ENCODE results near the gene GALNT16.
A peak's percentile ranks its signal among the peaks of the same experiment; 100 is the strongest.
"Not testable (repeated sequence)": the region's sequence is repeated elsewhere in the genome, so short reads cannot be mapped to it uniquely, and the experiment has no call there.

The GALNT16 gene

DNA sequence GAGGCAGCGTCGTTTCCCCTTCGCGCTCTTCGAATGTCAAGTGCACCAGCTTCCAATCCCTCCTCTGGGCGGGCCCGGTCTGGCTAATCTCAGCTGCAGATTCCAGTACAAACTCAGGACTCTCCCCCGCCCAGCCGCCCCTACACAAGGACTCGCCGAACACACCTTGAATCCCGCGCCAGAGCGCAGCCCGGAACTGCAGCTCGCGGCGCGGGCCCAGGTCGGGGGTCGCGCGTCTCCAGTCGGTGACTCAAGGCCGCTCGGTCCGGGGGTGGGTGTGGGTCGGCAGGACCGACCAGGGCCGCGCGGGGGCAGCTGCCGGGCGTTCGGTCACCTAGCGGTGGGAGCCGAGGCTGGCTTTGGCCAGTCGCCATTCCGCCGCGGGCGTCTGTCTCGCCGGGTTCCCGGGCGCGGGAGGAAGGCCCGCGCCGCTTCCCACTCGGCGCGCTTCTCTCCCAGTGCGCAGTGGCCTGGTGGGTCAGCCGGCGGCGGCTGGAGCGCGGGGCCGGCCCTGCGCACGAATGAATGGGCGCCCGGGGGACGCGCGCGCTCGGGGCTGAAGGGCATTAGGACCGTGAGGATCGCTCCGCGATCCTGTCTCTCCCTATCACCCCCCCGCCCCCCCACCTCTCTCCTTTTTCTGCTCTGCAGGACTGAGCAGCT is at the start of gene GALNT16:
Gene GALNT16 (plus strand): TSS at position 632 of the 663 bp plus-strand sequence. CDS start 133 bp downstream, outside the sequence.
- DNase-seq (ENCODE audit: low read depth): no peak

DNA sequence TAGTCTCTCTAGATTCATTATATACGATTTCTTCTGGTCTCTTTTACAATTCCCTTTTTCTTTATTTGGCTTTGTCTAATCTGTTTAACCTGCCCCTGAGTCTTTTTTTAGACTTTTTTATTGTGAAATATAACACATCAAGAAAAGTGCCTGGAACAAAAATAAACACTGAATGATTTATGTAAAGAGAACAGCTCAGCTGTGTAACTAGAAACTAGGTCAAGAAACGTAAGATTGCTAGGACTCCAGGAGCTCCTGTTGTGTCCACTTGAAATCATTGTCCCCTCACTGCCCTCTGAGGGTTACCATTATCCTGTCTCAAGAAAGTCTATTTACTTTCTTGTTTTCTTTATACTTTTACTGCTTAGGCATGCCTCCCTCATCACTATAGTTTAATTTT is 45.6 kb upstream of the GALNT16 start:
- DNase-seq (ENCODE audit: low read depth): no peak

DNA sequence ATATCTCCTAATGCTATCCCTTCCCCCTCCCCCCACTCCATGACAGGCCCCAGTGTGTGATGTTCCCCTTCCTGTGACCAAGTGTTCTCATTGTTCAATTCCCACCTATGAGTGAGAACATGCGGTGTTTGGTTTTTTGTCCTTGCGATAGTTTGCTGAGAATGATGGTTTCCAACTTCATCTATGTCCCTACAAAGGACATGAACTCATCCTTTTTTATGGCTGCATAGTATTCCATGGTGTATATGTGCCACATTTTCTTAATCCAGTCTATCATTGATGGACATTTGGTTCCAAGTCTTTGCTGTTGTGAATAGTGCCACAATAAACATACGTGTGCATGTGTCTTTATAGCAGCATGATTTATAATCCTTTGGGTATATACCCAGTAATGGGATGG is 42.3 kb upstream of the GALNT16 start:
- not testable (repeated sequence) for DNase-seq (ENCODE audit: low read depth)

DNA sequence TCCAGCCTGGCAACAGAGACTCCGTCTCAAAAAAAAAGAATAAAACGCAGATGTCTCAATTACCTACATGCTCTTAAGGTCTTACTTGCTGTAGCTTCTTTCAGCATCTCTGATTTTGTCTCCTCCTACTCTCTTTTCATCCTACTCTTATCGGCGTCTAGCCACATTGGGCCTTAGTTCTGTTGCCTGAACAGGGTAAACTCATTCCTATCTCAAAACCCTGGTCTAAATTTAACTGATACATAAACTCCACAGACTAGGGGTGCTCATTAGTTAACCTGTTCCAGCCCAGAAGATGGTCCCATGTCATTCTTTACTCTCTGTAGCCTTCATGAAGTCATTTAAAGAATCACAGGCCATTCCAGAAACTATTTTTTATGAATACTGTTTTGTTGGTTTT is 35.0 kb upstream of the GALNT16 start:
- no peak for DNase-seq (ENCODE audit: low read depth)

DNA sequence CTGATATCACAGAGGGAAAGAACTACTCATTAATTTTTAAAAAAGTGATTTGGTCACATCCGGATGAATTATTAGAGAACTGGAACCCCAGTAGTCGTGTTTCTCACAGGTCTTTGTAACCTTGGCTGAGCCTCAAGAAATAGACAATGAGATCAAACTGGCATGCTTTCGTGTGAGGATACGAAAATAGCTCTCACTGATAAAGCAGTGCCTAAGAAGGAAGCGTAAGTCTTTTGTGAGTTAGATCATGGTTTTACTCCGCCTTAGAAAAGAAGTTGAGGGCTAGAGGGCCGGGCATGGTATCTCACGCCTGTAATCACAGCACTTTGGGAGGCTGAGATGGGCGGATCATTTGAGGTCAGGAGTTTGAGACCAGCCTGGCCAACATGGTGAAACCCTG is 33.8 kb upstream of the GALNT16 start:
- DNase-seq (ENCODE audit: low read depth): no peak

DNA sequence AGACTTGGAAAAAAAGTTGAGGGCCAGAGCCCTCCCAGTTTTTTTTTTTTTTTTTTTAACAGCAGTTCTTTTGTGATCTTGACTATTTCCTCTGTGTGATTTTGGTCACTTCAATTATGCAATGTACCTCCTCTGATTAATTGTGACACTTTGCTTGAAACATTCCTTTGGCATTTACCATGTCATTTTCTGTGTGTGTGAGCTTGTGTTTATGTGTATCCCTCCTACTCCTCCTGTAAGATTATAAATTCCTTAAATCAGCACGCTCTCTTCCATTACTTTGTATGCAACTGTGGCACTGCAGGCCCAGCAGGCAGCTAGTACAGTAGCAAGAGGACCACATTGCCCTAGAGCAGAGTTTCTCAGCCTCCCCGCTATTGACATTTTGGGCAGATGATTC is 33.2 kb upstream of the GALNT16 start:
- DNase-seq (ENCODE audit: low read depth): no peak

DNA sequence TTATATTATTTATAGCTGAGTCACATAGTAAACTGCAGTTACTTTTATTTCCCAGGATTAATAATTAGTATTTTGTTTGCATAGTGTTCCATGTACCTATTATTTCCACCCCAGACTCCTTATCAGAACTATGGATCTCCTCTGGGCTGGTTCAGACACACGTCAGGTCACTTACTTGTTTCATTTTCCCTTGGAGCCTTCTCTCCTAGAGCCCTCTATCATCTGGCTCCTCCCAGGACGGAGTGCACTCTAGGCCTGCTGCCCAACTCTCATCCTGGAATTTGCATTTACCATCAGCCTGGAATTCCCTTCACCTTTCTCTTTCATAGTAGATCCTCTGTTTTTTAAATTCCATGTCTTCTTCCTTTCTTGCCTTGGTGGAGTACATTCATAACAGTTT is 28.5 kb upstream of the GALNT16 start:
- DNase-seq (ENCODE audit: low read depth): no peak

DNA sequence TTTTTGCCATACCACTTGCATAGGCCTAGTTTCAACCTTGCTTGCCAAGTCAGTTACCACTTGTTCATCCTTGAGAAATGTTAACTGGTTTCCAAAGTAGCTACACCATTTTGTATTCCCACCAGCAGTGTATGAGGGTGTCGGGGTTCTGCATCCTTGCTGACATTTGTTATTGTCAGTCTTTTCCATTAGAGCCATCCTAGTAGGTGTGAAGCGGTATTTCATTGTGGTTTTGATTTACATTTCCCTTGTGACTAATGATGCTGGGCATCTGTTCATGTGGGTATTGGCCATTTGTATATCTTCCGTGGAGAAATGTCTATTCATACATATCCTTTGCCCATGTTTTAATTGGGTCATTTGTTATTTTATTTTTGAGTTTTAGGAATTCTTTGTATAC is 27.6 kb upstream of the GALNT16 start:
- no peak for DNase-seq (ENCODE audit: low read depth)

DNA sequence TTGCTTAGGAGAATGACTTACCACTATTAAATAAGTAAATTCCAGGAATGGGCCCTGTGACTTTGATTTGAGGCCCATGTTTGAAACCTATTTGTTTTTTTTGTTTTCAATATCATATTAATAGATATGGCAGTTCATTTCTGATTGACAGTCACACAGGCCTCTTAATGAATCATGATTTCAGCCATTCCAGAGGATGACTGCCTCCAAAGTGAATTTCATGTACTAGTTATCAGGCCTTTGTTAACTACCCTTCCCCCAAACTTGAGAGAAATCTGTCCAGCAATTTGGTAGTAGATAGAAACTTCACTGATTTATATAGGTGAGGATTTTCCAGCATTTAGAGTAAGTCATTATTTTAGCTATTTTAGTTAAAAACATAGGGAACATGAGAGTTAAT is 25.9 kb upstream of the GALNT16 start:
- DNase-seq (ENCODE audit: low read depth): no peak

DNA sequence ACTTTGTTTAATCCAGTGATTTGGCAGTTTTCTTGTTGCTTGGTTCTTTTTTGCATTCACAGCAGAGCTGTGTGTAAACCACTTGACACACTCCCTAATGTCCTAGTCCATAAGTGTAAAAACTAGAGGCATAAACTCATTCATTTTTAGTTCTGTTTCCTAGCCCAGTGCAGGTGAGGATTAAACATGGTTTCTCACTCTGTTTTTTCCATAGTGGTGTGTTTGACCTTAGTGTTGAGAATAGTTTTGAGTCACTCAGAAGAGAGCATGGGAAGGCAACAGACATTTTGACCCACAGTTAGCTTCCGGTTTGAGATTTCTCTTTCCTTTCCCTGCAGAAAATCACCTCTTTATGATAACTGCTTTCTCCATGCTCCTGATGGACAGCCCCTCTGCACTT is 24.2 kb upstream of the GALNT16 start:
- no peak for DNase-seq (ENCODE audit: low read depth)

DNA sequence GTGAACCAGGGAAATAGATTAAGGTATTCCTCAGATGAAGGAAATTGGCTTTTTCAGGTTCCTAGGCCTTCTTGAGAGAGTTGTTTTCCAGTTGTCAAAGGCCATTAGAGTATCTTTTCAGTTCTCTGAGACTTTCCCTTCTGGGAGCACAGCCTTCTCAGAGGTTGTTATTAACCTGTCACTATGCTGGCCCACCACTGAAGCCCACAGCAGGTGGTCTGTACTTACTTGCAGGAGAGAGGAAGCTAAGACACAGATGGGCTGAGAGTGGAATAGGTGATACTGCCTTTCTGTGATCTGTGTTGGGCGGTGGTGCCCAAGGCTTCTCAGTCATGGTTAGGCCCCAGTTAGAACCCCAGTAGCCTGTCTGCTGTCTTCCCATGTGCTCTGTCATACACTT is 22.8 kb upstream of the GALNT16 start:
- DNase-seq (ENCODE audit: low read depth): no peak

DNA sequence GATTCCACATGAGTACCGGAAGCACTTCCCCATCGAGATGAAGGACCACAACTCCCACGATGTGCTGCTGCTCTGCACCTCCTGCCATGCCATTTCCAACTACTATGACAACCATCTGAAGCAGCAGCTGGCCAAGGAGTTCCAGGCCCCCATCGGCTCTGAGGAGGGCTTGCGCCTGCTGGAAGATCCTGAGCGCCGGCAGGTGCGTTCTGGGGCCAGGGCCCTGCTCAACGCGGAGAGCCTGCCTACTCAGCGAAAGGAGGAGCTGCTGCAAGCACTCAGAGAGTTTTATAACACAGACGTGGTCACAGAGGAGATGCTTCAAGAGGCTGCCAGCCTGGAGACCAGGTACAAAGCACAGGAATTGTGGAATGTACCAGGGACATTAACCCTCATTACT is 22.4 kb upstream of the GALNT16 start:
- no peak for DNase-seq (ENCODE audit: low read depth)

DNA sequence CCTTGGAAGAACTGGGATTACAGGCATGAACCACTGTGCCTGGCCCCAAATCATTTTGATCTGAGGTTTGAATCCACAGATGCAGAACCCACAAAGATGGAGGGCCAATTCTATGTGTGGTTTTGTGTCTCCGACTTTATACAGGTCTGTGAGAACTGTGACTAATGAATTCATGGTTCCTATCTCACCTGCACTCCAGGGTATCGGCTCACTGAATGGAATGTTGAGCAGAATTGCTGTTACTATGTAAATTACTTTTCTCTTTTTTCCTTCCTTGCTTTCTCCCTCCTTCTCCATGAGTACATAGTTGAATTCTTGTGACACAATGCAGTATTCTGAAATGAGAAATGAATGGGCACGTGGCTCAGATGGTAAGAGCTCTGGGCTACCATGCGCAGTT is 21.1 kb upstream of the GALNT16 start:
- DNase-seq (ENCODE audit: low read depth): no peak

DNA sequence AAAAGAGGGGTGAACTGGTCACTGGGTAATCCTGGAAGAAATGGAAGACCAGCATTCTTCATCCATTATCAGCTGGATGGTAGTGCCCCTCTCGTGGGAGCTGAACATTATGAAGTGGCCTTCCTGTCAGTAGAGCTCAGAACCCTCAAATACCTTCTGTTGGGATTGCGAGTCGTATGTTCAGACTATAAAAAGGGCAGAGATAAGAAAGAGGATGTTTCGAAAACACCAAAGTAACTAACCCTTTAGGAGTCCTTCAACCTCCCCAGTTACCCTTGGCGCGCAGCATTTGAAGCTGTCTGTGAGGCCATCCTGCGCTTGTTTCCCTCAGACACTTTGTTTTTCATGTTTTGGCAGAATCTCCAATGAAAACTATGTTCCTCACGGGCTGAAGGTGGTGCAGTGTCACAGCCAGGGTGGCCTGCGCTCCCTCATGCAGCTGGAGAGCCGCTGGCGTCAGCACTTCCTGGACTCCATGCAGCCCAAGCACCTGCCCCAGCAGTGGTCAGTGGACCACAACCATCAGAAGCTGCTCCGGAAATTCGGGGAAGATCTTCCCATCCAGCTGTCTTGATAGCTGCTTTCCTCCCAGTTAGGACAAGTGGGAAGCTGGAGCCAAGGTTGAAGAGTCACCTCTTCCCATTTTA is 19.3 kb upstream of the GALNT16 start:
- DNase-seq (ENCODE audit: low read depth): no peak

DNA sequence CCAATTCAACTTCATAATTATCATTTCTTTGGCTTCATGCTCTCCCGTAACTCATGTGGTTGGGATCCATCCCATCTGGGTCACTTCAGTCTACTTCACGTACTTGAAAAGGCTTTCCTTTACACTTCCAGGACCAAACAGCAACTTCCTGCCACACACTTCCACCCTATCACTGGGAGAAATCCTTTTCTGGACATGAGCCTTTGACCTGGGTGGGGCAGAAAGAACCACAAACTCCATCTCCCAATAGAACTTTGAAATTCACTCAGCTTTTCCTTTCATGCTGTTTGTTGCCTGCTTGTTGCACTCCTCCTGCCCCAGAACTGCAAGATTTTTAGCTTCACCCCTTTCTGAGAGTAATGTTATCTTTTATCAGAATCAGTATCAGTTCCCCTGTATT is 18.4 kb upstream of the GALNT16 start:
- no peak for DNase-seq (ENCODE audit: low read depth)

DNA sequence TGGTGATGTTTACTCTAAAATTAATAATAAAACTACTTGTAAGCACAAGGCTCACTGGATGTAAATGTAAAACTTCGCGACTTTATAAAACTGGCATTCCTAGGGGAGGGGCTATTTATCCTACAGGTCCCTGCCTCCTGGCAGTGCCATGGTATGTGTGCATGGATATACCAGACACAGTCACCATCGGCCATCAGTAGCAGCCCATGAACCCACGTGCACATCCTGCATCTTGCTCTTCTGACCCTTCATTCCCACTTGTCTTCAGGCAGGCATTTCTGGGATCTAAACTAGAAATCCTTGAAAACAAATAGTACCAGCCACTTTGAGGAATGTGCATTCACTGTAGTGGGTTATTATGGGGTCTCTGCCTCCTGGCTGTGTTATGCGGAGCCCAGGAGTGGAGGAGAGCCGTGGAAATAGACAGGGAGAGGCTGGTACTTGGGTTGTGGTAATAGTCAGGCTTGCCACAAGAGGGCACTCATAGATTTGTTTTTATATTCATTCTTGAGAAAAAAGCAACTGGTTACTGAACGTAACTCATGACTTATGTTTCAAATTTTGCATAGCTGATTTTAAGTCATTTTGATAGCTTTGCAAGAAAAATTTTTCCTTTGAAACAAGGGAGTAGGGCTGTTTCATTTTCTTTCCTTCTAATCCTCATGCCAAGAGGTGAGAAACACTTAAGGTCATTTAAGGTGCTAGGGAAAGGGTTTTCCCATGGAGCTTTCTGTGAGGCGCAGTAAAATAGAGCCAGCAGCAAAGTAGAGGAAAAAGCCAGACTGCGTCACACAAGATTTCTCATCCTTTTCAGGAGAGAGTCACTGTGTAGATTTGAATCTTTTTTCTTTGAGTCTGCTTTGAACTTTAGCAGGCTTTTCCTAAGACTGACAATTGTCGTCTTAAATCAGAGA is 17.4 kb upstream of the GALNT16 start:
- peak; percentile 15 for DNase-seq (ENCODE audit: low read depth)

DNA sequence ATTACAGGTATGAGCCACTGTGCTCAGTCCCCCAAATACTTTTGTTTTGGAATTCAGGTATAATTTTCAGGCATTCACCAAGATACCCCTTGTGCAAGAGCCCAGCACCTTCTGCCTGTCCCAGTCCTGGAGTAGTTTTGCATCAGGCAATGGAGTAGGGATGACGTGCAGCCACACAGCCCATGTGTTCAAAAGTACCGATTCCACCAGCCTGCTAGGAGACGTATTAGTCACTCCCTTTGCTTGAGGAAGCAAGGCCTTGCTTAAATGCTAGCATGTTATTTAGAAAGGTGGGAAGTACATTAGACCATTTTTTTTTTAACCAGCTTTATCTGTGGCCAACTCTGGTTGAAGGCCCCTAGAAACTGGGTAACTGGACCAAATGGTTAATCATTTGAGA is 15.0 kb upstream of the GALNT16 start:
- no peak for DNase-seq (ENCODE audit: low read depth)

DNA sequence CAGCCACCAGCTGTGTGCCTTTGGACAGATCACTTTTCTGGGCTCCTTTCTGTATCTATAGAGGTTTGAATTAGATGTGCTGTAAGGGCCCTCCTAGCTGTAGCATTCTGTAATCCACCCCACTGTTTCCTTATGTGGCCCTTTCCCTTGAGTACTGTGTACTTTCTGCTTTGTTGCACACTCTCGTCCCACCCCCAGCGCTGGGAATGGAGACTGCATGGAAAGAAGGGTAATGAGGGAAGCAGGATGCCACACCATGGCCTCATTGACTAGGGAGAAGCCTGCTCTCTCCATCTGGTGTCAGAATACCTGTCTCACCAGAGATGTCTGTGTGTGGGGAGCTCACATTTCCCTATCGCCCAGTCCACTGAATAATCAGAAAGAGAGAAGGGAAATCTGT is 13.6 kb upstream of the GALNT16 start:
- DNase-seq (ENCODE audit: low read depth): no peak

DNA sequence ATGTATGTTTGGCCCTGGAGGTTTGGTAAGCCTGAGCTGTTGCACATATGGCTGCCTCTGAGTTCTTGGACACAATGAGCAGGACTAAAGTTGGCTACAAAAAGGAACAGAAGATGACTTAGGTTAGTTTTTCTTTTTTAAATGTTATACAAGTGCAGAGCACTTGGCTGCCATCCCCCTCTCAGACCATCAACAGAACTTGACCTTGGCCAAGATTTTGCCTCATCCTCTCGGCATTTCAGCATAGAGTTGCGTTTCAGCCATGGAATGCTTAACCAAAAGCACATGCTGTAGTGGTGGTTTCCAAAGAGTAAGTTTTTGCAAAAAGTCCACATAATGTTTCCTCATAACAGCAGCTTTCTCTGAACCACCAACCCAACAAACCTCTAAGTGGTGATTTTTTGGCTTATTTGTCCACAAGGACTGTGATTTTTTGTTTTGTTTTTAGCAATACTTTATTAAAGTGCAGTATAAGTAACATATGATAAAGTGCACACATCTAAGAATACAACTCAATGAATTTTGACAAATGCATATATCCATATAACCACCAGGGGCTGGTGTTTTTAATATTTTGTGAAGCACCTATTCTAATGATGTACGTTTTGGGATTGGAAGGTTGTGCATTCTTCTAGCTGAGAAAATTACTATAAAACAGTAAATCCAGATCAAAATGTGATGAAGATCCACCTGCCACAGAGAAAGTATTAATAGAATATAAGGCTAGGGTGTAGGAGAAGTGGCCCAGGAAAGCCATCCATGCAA is 12.1 kb upstream of the GALNT16 start:
- DNase-seq (ENCODE audit: low read depth): no peak

DNA sequence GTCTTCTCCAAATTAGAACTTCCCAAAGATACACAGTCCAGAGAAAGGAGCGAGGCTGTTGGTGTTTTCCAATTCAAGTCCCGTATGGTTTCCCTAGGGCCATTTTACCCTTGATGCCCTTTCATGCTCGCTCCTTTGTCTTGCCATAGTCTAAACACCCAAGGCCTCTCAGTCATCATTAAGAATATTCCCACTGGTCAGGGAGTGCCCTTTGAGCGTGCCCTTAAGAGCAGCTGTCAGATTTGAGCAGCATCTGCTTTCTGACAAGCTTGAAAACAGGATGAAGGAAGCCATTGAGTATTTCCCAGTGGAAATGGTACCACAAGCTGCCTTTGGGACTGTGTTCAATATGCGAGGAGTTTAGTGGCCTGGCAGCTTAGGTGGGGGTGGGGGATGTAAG is 10.4 kb upstream of the GALNT16 start:
- no peak for DNase-seq (ENCODE audit: low read depth)

DNA sequence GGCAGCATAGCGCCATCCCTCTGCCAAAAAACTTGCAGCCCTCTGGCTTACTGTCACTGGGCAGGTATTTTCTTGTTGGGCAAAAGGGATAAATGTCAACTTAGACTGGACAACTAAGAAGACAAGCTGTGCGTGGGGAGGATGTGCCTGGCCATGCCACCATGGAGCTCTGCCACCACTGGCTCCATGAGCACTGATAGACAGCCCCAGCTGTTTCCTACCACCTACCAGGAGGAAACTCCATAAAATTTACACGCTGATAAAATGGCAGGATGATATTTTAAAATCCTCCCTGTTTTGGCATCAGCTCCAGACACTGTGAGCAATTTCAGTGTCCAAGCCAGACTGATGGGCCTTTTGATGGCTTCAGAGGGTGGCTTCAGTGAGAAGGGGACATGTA is 7.1 kb upstream of the GALNT16 start:
- no peak for DNase-seq (ENCODE audit: low read depth)

DNA sequence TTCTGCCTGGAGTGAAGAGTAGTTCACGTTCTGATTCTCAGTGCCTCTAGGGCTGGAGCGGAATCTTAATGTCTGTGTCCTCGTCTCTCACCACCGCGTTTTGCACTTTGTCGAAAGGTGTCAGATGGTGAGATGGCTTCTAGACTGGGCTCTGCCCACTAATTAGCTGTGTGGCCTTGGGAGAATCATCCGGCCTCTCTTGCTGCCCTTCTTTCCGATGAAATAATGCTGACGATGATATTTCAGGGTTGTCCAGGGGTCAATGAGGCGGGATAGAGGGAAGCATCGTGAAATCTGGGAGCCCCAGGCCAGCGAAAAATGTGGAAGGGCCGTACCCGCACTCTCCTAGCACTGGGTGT is 811 bp upstream of the GALNT16 start:
- no peak for DNase-seq (ENCODE audit: low read depth)
